Keratinocyte (primary cell): ENCODE measurements around the gene STARD8. TPM values are rescaled to one million over a fixed set of nuclear protein-coding genes. Genes with fewer than 3 reads are reported as not detected.

Source experiments
- DNase-seq: peaks from one replicate; pipeline ENCODE4 v3.0.0-alpha.2; 2011; ENCODE audit warnings: low read depth, missing footprints, low spot score
- FAIRE-seq: peaks from 2 replicates; lab custom pipeline; 2011; peaks lifted over from hg19 to GRCh38; lab: Jason Lieb, UNC
- H2AFZ ChIP-seq: 2 replicates; pipeline ENCODE4 v1.6.0; 2012; ENCODE audit warnings: low read length, control low read depth, inconsistent platforms; ENCODE audit not compliant: control insufficient read depth
- H3K27ac ChIP-seq: 2 replicates; pipeline ENCODE4 v1.5.1; 2011; ENCODE audit warnings: low read length; ENCODE audit not compliant: control insufficient read depth, insufficient read depth
- H3K27me3 ChIP-seq: 3 replicates; pipeline ENCODE4 v1.6.0; 2011; ENCODE audit warnings: low read length; ENCODE audit not compliant: control insufficient read depth, insufficient read depth; ENCODE audit errors: extremely low read depth
- H3K36me3 ChIP-seq, 2 experiments: 2 replicates in 1 of 2; 3 replicates in 1 of 2; pipeline ENCODE4 v1.5.1; 2011; ENCODE audit warnings: low read length in 2 of 2, mild to moderate bottlenecking in 1 of 2; ENCODE audit not compliant: control insufficient read depth in 2 of 2, insufficient read depth in 2 of 2; ENCODE audit errors: extremely low read depth in 1 of 2
- H3K4me1 ChIP-seq: 3 replicates; pipeline ENCODE4 v1.5.1; 2011; ENCODE audit warnings: low read length; ENCODE audit not compliant: control insufficient read depth, insufficient read depth; ENCODE audit errors: extremely low read depth
- H3K4me2 ChIP-seq: 3 replicates; pipeline ENCODE4 v1.6.0; 2011; ENCODE audit warnings: low read depth, low read length; ENCODE audit not compliant: control insufficient read depth, insufficient read depth; ENCODE audit errors: extremely low read depth
- H3K4me3 ChIP-seq, 3 experiments: fragments of 200-600 bp in 1 of 3; sonication (generic) in 1 of 3; 2 replicates in 2 of 3; 3 replicates in 1 of 3; pipeline ENCODE4 v1.5.1; 2011 to 2016; ENCODE audit warnings: low read length in 3 of 3, mild to moderate bottlenecking in 3 of 3, control low read depth in 2 of 3, inconsistent platforms in 1 of 3, low read depth in 1 of 3, mixed read lengths in 1 of 3, mixed run types in 1 of 3, moderate library complexity in 1 of 3; ENCODE audit not compliant: control insufficient read depth in 2 of 3, insufficient read depth in 2 of 3; ENCODE audit errors: extremely low read depth in 1 of 3
- H3K79me2 ChIP-seq: 2 replicates; pipeline ENCODE4 v1.6.0; 2012; ENCODE audit warnings: low read length; ENCODE audit not compliant: control insufficient read depth, insufficient read depth
- H3K9ac ChIP-seq: 3 replicates; pipeline ENCODE4 v1.6.0; 2011; ENCODE audit warnings: low read length; ENCODE audit not compliant: control insufficient read depth, insufficient read depth; ENCODE audit errors: extremely low read depth
- H3K9me1 ChIP-seq: 3 replicates; pipeline ENCODE4 v1.6.0; 2011; ENCODE audit warnings: low read length; ENCODE audit not compliant: control insufficient read depth, insufficient read depth; ENCODE audit errors: extremely low read depth
- H3K9me3 ChIP-seq: 2 replicates; pipeline ENCODE4 v1.5.1; 2012; ENCODE audit warnings: low read depth, low read length; ENCODE audit not compliant: control insufficient read depth
- H4K20me1 ChIP-seq: 3 replicates; pipeline ENCODE4 v1.6.0; 2011; ENCODE audit warnings: low read length; ENCODE audit not compliant: control insufficient read depth, insufficient read depth; ENCODE audit errors: extremely low read depth
- EZH2 ChIP-seq: IDR thresholded peaks from one replicate; pipeline ENCODE4 v1.6.1; 2012; ENCODE audit warnings: inconsistent platforms, mild to moderate bottlenecking, low read length, moderate library complexity
- dilution Hi-C: fragments of 300-500 bp; cut with MboI; formaldehyde crosslinking; loops from one replicate; pipeline ENCODE4 v1.7.0; 2020; ENCODE audit warnings: low sequenced_read_pairs; ENCODE audit not compliant: extremely low pct_ligation_motif_present
- polyA plus RNA-seq, 5 experiments: library from polyadenylated mRNA; depleted of rRNA in 3 of 5; stranded (reverse) in 3 of 5; stranded (forward) in 1 of 5; unstranded in 1 of 5; fragments of >200 nt; gene quantifications; 1 replicate in 1 of 5; 2 replicates in 3 of 5; 3 replicates in 1 of 5; pipeline versions ENCODE4 v1.2.1 to v1.2.3, GENCODE V29; 2011 to 2012; ENCODE audit warnings: missing spikeins in 2 of 5, low read depth in 1 of 5, low replicate concordance in 1 of 5
- TF ChIP-seq, protein P1 (sequence below), 3 experiments: IDR thresholded peaks in 1 of 3; conservative IDR thresholded peaks in 1 of 3; optimal IDR thresholded peaks in 1 of 3; 2 replicates in 2 of 3; 3 replicates in 1 of 3; pipeline versions ENCODE3 to v1.5.1; 2011; ENCODE audit warnings: low read length in 3 of 3, mild to moderate bottlenecking in 3 of 3, moderate library complexity in 2 of 3, control low read depth in 1 of 3, inconsistent platforms in 1 of 3; ENCODE audit not compliant: insufficient read depth in 2 of 3; ENCODE audit errors: extremely low read depth in 1 of 3

STARD8 gene
- polyA plus RNA-seq, 1 donor (not counting 4 experiments of a cell fraction or from before 2014, with no cell fraction given) = 0.07 TPM

DNA sequence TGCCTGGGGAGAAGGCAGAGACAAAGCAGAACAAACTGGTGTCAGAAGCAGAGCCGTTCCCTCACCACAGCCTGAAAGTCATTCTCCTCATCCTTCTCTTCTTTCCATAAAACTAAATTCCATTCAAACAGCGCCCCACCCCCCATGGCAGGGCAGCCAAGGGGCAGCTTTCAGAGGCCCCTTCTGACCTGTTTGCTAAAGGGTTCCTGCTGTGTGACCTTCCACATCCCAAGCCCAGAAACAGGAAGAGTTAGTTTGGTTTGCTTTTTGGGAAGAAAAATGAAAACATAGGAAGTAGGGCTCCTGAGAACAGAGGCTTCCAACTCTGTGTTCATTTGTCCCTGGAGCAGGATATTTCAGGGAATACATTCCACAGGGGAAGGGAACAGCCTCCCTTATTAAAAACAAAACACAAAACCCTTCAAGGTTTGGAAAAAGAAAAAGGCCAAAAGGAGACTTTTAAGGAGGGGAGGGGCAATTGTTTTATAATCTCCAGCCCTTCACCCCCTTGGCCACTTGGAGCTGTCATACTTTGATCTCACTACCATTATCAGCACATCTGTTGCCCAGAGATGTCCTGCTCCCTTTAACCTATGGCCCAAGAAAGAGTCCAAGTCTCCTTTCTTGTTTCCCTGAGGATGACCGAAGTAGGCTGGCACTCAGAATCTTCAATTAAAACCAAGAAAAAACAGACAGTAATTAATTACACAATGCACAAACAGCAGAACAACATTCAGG, 25.3 kb downstream of the STARD8 start:
- Histone ChIP-seq H3K36me3 (no peaks in the 10 kb centered on the region), H2AFZ (no peak overlapping the region), H3K27me3 (no peaks in the 10 kb centered on the region), H3K9me1 (no peaks in the 10 kb centered on the region), H3K9ac (no peak overlapping the region), H3K4me2 (no peak overlapping the region), H3K9me3 (no peaks in the 10 kb centered on the region), H3K27ac (no peak overlapping the region), H3K79me2 (no peaks in the 10 kb centered on the region), H3K4me1 (no peaks in the 10 kb centered on the region), H3K4me3 (no peak overlapping the region), H4K20me1 (no peaks in the 10 kb centered on the region)
- DNase-seq (no peak), FAIRE-seq (no peak)
- dilution Hi-C loops = no loop called here
- TF ChIP-seq, protein P1, sequence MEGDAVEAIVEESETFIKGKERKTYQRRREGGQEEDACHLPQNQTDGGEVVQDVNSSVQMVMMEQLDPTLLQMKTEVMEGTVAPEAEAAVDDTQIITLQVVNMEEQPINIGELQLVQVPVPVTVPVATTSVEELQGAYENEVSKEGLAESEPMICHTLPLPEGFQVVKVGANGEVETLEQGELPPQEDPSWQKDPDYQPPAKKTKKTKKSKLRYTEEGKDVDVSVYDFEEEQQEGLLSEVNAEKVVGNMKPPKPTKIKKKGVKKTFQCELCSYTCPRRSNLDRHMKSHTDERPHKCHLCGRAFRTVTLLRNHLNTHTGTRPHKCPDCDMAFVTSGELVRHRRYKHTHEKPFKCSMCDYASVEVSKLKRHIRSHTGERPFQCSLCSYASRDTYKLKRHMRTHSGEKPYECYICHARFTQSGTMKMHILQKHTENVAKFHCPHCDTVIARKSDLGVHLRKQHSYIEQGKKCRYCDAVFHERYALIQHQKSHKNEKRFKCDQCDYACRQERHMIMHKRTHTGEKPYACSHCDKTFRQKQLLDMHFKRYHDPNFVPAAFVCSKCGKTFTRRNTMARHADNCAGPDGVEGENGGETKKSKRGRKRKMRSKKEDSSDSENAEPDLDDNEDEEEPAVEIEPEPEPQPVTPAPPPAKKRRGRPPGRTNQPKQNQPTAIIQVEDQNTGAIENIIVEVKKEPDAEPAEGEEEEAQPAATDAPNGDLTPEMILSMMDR (optimal IDR thresholded peaks at IDR 0.05 in 1 of 3, IDR thresholded peaks at IDR 0.05 in 1 of 3, conservative IDR thresholded peaks at IDR 0.05 in 1 of 3; ENCODE audit: extremely low read depth in 1 of 3, insufficient read depth in 2 of 3, low read length in 3 of 3) = no peak
- no peak for TF ChIP-seq EZH2

DNA sequence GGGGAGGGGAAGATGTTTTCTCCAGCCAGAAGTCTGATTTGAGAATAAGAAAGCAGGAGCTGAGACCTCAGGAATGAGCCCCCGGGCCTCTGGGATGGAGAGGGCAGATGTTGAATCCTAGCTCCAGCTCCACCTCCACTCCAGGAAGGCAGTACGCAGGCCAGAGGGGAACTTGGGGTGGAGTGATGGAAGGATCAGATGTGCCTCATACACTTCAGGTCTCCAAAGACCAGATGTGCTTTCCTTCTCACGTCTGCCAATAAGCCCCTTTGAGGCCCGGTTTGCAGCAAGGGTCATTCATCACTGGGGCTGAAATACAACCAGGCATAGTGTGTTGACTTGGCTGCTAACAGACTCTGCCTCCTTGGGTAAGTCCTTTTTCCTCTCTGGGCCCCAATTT, 28.1 kb downstream of the STARD8 start:
- Histone ChIP-seq H3K9me3 (no peaks in the 10 kb centered on the region), H3K4me1 (no peaks in the 10 kb centered on the region), H3K4me2 (no peak overlapping the region), H4K20me1 (no peaks in the 10 kb centered on the region), H3K9me1 (no peaks in the 10 kb centered on the region), H3K9ac (no peak overlapping the region), H3K36me3 (no peaks in the 10 kb centered on the region), H3K79me2 (no peaks in the 10 kb centered on the region), H3K4me3 (no peak overlapping the region), H2AFZ (no peak overlapping the region), H3K27ac (no peak overlapping the region), H3K27me3 (no peaks in the 10 kb centered on the region)
- dilution Hi-C loops = no loop called here
- DNase-seq (no peak), FAIRE-seq (no peak)
- TF ChIP-seq, protein P1 (optimal IDR thresholded peaks at IDR 0.05 in 1 of 3, IDR thresholded peaks at IDR 0.05 in 1 of 3, conservative IDR thresholded peaks at IDR 0.05 in 1 of 3; ENCODE audit: extremely low read depth in 1 of 3, insufficient read depth in 2 of 3, low read length in 3 of 3) = no peak
- no peak for TF ChIP-seq EZH2
